GM08714 (cell line): Measurements from ENCODE around the gene CROCC2.

Source experiments
- H3K4me3 ChIP-seq: fragments of 200-500 bp; sonication (Bioruptor generic); 2 replicates; pipeline ENCODE4 v1.5.1; 2014; ENCODE audit warnings: mild to moderate bottlenecking, low read length, inconsistent platforms
- ZNF274 ChIP-seq: IDR thresholded peaks from 2 replicates; pipeline ENCODE4 v1.6.1; 2012; ENCODE audit warnings: mild to moderate bottlenecking, low read depth, low read length

Gene CROCC2

GRCh38 chr2:240951045-240951594 is 45.0 kb downstream of the CROCC2 start:
- TF ChIP-seq ZNF274 = no peak
- H3K4me3 ChIP-seq = no peak overlapping the region

- no peak for TF ChIP-seq ZNF274
These were observed 46.5 kb downstream of the CROCC2 start for GRCh38 chr2:240952496-240953246.

GRCh38 chr2:240953426-240954410 is 47.6 kb downstream of the CROCC2 start:
- no peak overlapping the region for H3K4me3 ChIP-seq
- no peak for TF ChIP-seq ZNF274

More at GRCh38 chr2:240952496-240953246, 46.5 kb downstream of the CROCC2 start:
- no peak overlapping the region for H3K4me3 ChIP-seq

GRCh38 chr2:240954436-240955305 is 48.5 kb downstream of the CROCC2 start:
- no peak overlapping the region for H3K4me3 ChIP-seq
- no peak for TF ChIP-seq ZNF274

- no peak for TF ChIP-seq ZNF274
- no peak overlapping the region for H3K4me3 ChIP-seq
These were observed 49.4 kb downstream of the CROCC2 start for GRCh38 chr2:240955306-240956170.

GRCh38 chr2:240956171-240956934 is 50.2 kb downstream of the CROCC2 start:
- H3K4me3 ChIP-seq = no peak overlapping the region
- TF ChIP-seq ZNF274 = no peak

- TF ChIP-seq ZNF274 = no peak
These were observed 51.0 kb downstream of the CROCC2 start for GRCh38 chr2:240956935-240957655.

GRCh38 chr2:240957656-240958365 is 51.7 kb downstream of the CROCC2 start:
- no peak overlapping the region for H3K4me3 ChIP-seq
- TF ChIP-seq ZNF274 = no peak

More at GRCh38 chr2:240956935-240957655, 51.0 kb downstream of the CROCC2 start:
- H3K4me3 ChIP-seq = no peak overlapping the region

GRCh38 chr2:240958366-240959213 is 52.5 kb downstream of the CROCC2 start:
- TF ChIP-seq ZNF274 = no peak
- no peak overlapping the region for H3K4me3 ChIP-seq
